NCI-H1105 (cell line): ENCODE data around the gene RABGAP1.

Source experiments
- DNase-seq: peaks from one replicate; lab custom pipeline; 2025; lab: John Stamatoyannopoulos, UW

RABGAP1 gene

GRCh38 chr9:123046406-123047195 is 105.8 kb downstream of the RABGAP1 start:
- no peak for DNase-seq

GRCh38 chr9:123048748-123049147 is 107.9 kb downstream of the RABGAP1 start:
- no peak for DNase-seq

- DNase-seq: peak; percentile 17
These were observed 108.9 kb downstream of the RABGAP1 start for GRCh38 chr9:123049589-123050222.

- no peak for DNase-seq
These were observed 112.2 kb downstream of the RABGAP1 start for GRCh38 chr9:123053046-123053445.

- DNase-seq: no peak
These were observed 112.9 kb downstream of the RABGAP1 start for GRCh38 chr9:123053711-123054110.

- no peak for DNase-seq
These were observed 118.0 kb downstream of the RABGAP1 start for GRCh38 chr9:123058834-123059233.

GRCh38 chr9:123059472-123060220 is 118.8 kb downstream of the RABGAP1 start:
- DNase-seq: no peak

- no peak for DNase-seq
These were observed 120.4 kb downstream of the RABGAP1 start for GRCh38 chr9:123061216-123061615.

GRCh38 chr9:123062351-123063176 is 121.7 kb downstream of the RABGAP1 start:
- DNase-seq: no peak

GRCh38 chr9:123063177-123063598 is 122.4 kb downstream of the RABGAP1 start:
- DNase-seq: no peak

- DNase-seq: no peak
These were observed 123.1 kb downstream of the RABGAP1 start for GRCh38 chr9:123063896-123064295.

- no peak for DNase-seq
These were observed 123.9 kb downstream of the RABGAP1 start for GRCh38 chr9:123064716-123065115.

GRCh38 chr9:123065196-123065595 is 124.4 kb downstream of the RABGAP1 start:
- no peak for DNase-seq

- DNase-seq: no peak
These were observed 126.3 kb downstream of the RABGAP1 start for GRCh38 chr9:123067136-123067535.

GRCh38 chr9:123069010-123069481 is 128.2 kb downstream of the RABGAP1 start:
- no peak for DNase-seq

- DNase-seq: no peak
These were observed 129.4 kb downstream of the RABGAP1 start for GRCh38 chr9:123070198-123070597.

- no peak for DNase-seq
These were observed 131.7 kb downstream of the RABGAP1 start for GRCh38 chr9:123072407-123072995.

- DNase-seq: no peak
These were observed 132.6 kb downstream of the RABGAP1 start for GRCh38 chr9:123073441-123073840.

- DNase-seq: no peak
These were observed 133.2 kb downstream of the RABGAP1 start for GRCh38 chr9:123073991-123074422.

- DNase-seq: no peak
These were observed 133.8 kb downstream of the RABGAP1 start for GRCh38 chr9:123074628-123075027.

GRCh38 chr9:123080444-123080843 is 139.6 kb downstream of the RABGAP1 start:
- no peak for DNase-seq
